ENCODE measurements around the gene ALKBH6.

ALKBH6 gene

GRCh38 chr19:36030264-36031148 is 16.5 kb upstream of the ALKBH6 start:
- DNase-seq = no peak

- DNase-seq = no peak
Observed at GRCh38 chr19:36028313-36029041, 14.5 kb upstream of the ALKBH6 start.

GRCh38 chr19:36027696-36028095 is 13.7 kb upstream of the ALKBH6 start:
- no peak for DNase-seq

GRCh38 chr19:36026091-36026876 is 12.3 kb upstream of the ALKBH6 start:
- DNase-seq = no peak

- no peak for DNase-seq
Observed at GRCh38 chr19:36025541-36025940, 11.5 kb upstream of the ALKBH6 start.

- no peak for DNase-seq
Observed at GRCh38 chr19:36023432-36023831, 9.4 kb upstream of the ALKBH6 start.

GRCh38 chr19:36019061-36019670 is 5.2 kb upstream of the ALKBH6 start:
- DNase-seq = no peak

- no peak for DNase-seq
Observed at GRCh38 chr19:36013280-36014011, 567 bp downstream of the ALKBH6 start.

GRCh38 chr19:36010402-36010801 is 3.6 kb downstream of the ALKBH6 start:
- no peak for DNase-seq

- no peak for DNase-seq
Observed at GRCh38 chr19:36009633-36010379, 4.2 kb downstream of the ALKBH6 start.

GRCh38 chr19:36009220-36009619 is 4.8 kb downstream of the ALKBH6 start:
- DNase-seq = peak; percentile 18 to 55

- DNase-seq = no peak
Observed at GRCh38 chr19:36008336-36008978, 5.6 kb downstream of the ALKBH6 start, which contains the start of gene SYNE4. Gene SYNE4 (minus strand): TSS chr19:36008813. CDS start chr19:36008681, 132 bp downstream.

- no peak for DNase-seq
Observed at GRCh38 chr19:36006955-36007354, 7.1 kb downstream of the ALKBH6 start.

- DNase-seq = no peak
Observed at GRCh38 chr19:36003284-36003683, 10.7 kb downstream of the ALKBH6 start.

- DNase-seq = no peak
Observed at GRCh38 chr19:36001605-36002004, 12.4 kb downstream of the ALKBH6 start.

GRCh38 chr19:35996777-35997176 is 17.2 kb downstream of the ALKBH6 start:
- DNase-seq = no peak

- DNase-seq = peak; percentile 93
Observed at GRCh38 chr19:35995048-35995993, 18.7 kb downstream of the ALKBH6 start, which contains the start of gene SDHAF1. Gene SDHAF1 (plus strand): TSS chr19:35995188. CDS start chr19:35995275, 87 bp downstream.

GRCh38 chr19:35993923-35994598 is 20.0 kb downstream of the ALKBH6 start:
- DNase-seq = no peak
